Activated CD4-positive, alpha-beta memory T cell treated with anti-CD3 and anti-CD28 coated beads for 36 hours (primary cell): Measurements from ENCODE around the gene IFT88. TPM values are rescaled to one million over a fixed set of nuclear protein-coding genes. Genes with fewer than 3 reads are reported as not detected.
"Not testable (repeated sequence)": the region's sequence is repeated elsewhere in the genome, so short reads cannot be mapped to it uniquely, and the experiment has no call there.

Experiments used
- CTCF ChIA-PET: fragments of 350-600 bp; sonication (Branson Sonifier 250); formaldehyde crosslinking; loops from one replicate; lab custom pipeline; 2021; ENCODE audit warnings: antibody characterized with exemption, inconsistent platforms; lab: Charles Lee
- POLR2A ChIA-PET: fragments of 350-600 bp; sonication (Branson Sonifier 250); formaldehyde crosslinking; loops from one replicate; lab custom pipeline; 2021; ENCODE audit warnings: antibody characterized with exemption; lab: Charles Lee
- DNase-seq: peaks from one replicate; pipeline ENCODE4 v3.0.0-alpha.2; 2020
- H3K27ac Mint-ChIP-seq: one replicate; pipeline ENCODE4 v1.8.0; 2021; ENCODE audit warnings: mixed read lengths
- H3K27me3 Mint-ChIP-seq: one replicate; pipeline ENCODE4 v1.8.0; 2021; ENCODE audit warnings: mixed read lengths
- H3K36me3 Mint-ChIP-seq: one replicate; pipeline ENCODE4 v1.8.0; 2021; ENCODE audit warnings: mixed read lengths
- H3K4me1 Mint-ChIP-seq: one replicate; pipeline ENCODE4 v1.8.0; 2021; ENCODE audit warnings: low read depth, mixed read lengths
- H3K4me3 Mint-ChIP-seq: one replicate; pipeline ENCODE4 v1.8.0; 2021; ENCODE audit warnings: mild to moderate bottlenecking, mixed read lengths
- H3K9me3 Mint-ChIP-seq: one replicate; pipeline ENCODE4 v1.8.0; 2021; ENCODE audit warnings: mixed read lengths
- intact Hi-C: fragments of 100-400 bp; cut with micrococcal nuclease; formaldehyde crosslinking; loops from one replicate; pipeline ENCODE4 v1.15.1; 2023
- total RNA-seq, 2 experiments: library from RNA; stranded (reverse); gene quantifications; one replicate each; pipeline ENCODE4 v1.2.3, GENCODE V29; 2021

The IFT88 gene
- total RNA-seq, 2 experiments from 2014 or later, result 4.7 to 5.3 TPM

DNA sequence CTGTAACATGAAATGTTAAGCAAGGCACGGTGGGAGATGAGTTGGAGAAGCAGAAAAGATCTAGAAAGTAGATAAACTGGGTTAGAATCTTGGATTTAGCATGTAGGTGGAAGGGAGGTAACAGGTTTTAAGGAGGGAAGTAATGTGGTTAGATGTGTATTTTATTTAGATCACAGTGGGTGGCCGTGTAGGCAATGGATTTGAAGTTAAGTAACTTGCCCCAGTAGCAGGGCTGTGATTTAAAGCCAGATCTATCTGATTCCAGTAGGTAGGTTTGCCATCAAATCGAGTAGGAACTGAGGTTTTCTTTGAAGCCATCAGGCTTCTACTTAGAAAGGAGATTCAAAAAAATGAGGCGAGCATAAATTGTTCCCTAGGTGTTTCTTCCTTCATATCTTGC lies 86.0 kb downstream of the IFT88 start:
- H3K36me3 Mint-ChIP-seq, result peaks cover 3% of the 10 kb centered on the region
- ChIA-PET POLR2A (no interaction called here), CTCF (interaction anchor here (0.7 kb wide), 1 partner anchor 977 kb away, joined by 3 read pairs; no protein-coding TSS in a partner anchor)
- intact Hi-C loops, result no loop called here
- no peak for DNase-seq
- no peaks in the 10 kb centered on the region for H3K4me1 Mint-ChIP-seq
- H3K27ac Mint-ChIP-seq, result no peak overlapping the region
- no peaks in the 10 kb centered on the region for H3K9me3 Mint-ChIP-seq
- no peak overlapping the region for H3K4me3 Mint-ChIP-seq
- no peaks in the 10 kb centered on the region for H3K27me3 Mint-ChIP-seq

DNA sequence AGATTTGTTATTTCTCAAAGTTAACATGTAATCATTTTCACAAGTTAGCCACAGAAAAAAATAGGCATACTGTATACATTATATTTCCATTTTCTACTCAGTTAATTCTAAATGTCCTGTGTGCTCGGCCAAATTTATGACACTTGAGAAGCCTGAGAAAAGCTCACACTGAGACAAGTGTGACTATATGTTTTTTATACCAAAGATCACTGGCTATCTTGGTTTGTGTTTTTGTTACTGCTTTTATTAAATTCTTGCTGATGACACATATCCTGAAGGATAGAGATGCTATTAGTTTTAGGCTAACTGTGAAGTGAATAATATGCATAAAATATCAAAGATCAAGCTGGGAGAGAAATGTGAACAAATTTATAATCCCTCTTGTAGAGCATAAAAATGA lies 87.2 kb downstream of the IFT88 start:
- intact Hi-C loops, result no loop called here
- ChIA-PET POLR2A (no interaction called here), CTCF (no interaction called here)

DNA sequence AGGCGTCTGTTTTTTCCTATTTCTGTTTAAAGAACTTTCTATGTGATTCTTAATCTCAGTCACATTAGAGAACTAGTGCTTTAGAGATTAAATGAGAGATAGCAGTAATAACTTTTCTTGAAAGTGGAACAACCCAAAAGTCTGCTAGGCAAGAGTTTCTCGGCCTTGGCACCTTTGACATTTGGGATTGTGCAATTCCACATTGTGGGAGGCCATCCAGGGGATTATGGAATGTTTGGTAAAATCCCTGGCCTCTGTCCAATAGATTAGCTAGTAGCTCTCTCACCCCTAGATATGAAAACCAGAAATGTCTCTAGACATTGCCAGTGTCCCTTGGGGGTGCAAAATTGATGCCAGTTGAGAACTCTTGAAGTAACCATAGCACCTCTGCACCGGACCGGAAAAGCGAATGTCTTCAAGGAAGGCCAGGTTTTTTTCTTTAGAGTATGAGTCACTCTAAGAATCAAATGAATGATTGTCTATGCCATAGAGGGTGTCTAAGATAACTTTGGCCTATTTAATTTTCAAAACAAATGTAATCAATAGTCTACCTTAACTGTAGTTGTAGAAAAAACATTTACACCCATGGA lies 91.6 kb downstream of the IFT88 start:
- H3K27ac Mint-ChIP-seq, result no peak overlapping the region
- POLR2A ChIA-PET, result no interaction called here
- CTCF ChIA-PET, result no interaction called here
- peaks cover 6% of the 10 kb centered on the region for H3K36me3 Mint-ChIP-seq
- intact Hi-C loops, result no loop called here
- H3K4me3 Mint-ChIP-seq, result no peak overlapping the region
- H3K4me1 Mint-ChIP-seq, result no peaks in the 10 kb centered on the region
- no peak for DNase-seq
- no peaks in the 10 kb centered on the region for H3K9me3 Mint-ChIP-seq
- H3K27me3 Mint-ChIP-seq, result no peaks in the 10 kb centered on the region

More for the DNA sequence above, 87.2 kb downstream of the IFT88 start:
- no peak overlapping the region for H3K27ac Mint-ChIP-seq
- H3K4me1 Mint-ChIP-seq, result no peaks in the 10 kb centered on the region
- no peaks in the 10 kb centered on the region for H3K9me3 Mint-ChIP-seq
- no peak for DNase-seq
- H3K4me3 Mint-ChIP-seq, result no peak overlapping the region
- H3K36me3 Mint-ChIP-seq, result peaks cover 6% of the 10 kb centered on the region
- H3K27me3 Mint-ChIP-seq, result no peaks in the 10 kb centered on the region

DNA sequence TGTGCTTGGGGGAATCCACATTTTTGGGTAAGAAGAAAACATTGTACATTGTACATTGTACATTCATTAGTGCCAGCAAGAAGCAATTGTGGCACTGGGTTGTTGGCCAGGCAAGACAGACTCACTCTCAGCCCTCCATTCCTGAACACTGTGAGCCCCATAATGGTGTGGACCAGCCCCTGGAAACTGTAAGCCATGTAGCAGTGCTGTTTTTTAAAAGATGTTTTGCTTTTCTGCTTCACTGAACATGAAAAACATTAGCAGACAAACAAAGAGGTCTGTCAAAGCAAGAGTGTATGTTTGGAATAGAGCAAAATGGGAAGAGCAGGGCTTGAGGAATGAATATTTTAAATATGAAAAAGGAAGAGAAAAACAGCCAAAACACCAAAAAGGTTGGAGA lies 97.4 kb downstream of the IFT88 start:
- H3K4me1 Mint-ChIP-seq, result no peaks in the 10 kb centered on the region
- DNase-seq, result no peak
- ChIA-PET POLR2A (no interaction called here), CTCF (interaction anchor here (0.9 kb wide), 1 partner anchor 164 kb away, joined by 3 read pairs; no protein-coding TSS in a partner anchor)
- no peaks in the 10 kb centered on the region for H3K9me3 Mint-ChIP-seq
- intact Hi-C loops, result no loop called here
- H3K4me3 Mint-ChIP-seq, result no peak overlapping the region
- H3K27me3 Mint-ChIP-seq, result no peaks in the 10 kb centered on the region
- no peak overlapping the region for H3K27ac Mint-ChIP-seq
- H3K36me3 Mint-ChIP-seq, result peaks cover 3% of the 10 kb centered on the region

DNA sequence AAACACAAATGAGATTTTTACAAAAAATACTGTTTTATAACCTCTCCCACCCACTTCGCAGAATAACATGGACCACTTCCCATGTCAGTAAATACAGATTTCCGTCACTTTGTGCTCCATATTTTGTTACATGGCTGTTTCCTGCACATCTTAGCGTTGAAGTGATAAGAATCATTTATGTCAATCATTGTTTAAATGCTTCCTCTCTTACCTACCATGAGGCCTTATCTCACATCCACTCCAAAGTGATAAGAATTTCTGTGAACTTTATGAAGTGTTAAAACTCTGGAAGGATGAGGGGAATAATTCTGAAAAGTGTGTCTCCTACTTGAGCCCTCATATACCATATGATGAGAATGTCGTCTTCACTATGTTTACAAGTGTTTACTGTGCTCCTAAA lies 100.0 kb downstream of the IFT88 start:
- H3K4me1 Mint-ChIP-seq, result no peaks in the 10 kb centered on the region
- CTCF ChIA-PET, result no interaction called here

DNA sequence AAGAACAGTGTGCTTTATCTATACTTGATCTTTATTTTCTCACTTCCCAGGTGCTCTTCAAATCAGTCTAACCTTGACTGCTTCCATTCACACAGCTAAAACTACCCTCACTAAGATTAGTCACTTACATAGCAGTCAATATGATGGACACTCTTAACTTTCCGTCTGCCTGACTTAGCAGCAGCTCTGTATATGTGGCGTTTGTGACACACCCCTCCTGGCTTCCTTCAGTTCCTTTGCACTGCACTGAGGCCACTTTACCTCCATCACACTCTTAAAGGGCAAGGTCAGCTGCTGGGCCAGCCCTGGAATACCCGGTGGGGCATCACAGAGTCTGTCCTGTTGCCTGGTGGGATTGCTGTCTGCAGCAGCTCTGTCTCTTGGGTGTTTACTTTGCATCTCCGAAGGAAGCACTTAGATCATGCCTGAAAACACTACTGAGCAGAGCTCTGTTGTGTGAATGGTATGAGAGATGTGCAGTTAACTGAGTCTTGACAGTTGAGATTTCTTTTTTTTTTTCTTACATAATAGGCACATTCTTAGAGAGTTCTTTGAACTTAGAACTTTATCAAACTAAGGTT lies 101.0 kb downstream of the IFT88 start:
- H3K36me3 Mint-ChIP-seq, result peaks cover 3% of the 10 kb centered on the region
- H3K27ac Mint-ChIP-seq, result no peak overlapping the region
- intact Hi-C loops, result no loop called here
- no peaks in the 10 kb centered on the region for H3K9me3 Mint-ChIP-seq
- H3K27me3 Mint-ChIP-seq, result no peaks in the 10 kb centered on the region
- ChIA-PET CTCF (interaction anchor here (0.6 kb wide), 1 partner anchor 412 kb away, joined by 3 read pairs; no protein-coding TSS in a partner anchor), POLR2A (no interaction called here)
- H3K4me1 Mint-ChIP-seq, result no peaks in the 10 kb centered on the region
- no peak for DNase-seq
- H3K4me3 Mint-ChIP-seq, result no peak overlapping the region

More for the DNA sequence above, 100.0 kb downstream of the IFT88 start:
- no peak for DNase-seq
- Mint-ChIP-seq H3K27ac (no peak overlapping the region), H3K36me3 (peaks cover 3% of the 10 kb centered on the region), H3K9me3 (no peaks in the 10 kb centered on the region), H3K27me3 (no peaks in the 10 kb centered on the region), H3K4me3 (no peak overlapping the region)
- POLR2A ChIA-PET, result no interaction called here
- intact Hi-C loops, result no loop called here

DNA sequence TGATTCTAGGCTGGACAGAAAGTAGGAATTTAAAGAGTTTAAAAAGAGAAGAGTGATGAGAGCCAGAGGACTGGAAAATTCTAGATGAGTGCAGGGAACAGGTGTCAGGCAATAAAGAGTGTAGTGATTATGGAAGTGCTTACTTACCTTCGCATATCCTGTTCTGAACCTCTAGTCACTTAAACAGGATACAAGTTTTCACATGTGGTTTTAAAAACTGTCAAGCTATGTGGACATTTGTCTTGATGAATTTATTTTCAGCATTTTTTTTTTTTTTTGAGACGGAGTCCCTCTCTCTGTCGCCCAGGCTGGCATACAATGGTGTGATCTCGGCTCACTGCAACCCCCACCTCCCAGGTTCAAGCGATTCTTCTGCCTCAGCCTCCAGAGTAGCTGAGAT lies 102.2 kb downstream of the IFT88 start:
- Mint-ChIP-seq H3K27ac (no peak overlapping the region), H3K36me3 (peaks cover 5% of the 10 kb centered on the region), H3K4me3 (no peak overlapping the region), H3K4me1 (no peaks in the 10 kb centered on the region), H3K27me3 (no peaks in the 10 kb centered on the region), H3K9me3 (no peaks in the 10 kb centered on the region)
- ChIA-PET POLR2A (no interaction called here), CTCF (no interaction called here)
- DNase-seq, result no peak
- intact Hi-C loops, result no loop called here

DNA sequence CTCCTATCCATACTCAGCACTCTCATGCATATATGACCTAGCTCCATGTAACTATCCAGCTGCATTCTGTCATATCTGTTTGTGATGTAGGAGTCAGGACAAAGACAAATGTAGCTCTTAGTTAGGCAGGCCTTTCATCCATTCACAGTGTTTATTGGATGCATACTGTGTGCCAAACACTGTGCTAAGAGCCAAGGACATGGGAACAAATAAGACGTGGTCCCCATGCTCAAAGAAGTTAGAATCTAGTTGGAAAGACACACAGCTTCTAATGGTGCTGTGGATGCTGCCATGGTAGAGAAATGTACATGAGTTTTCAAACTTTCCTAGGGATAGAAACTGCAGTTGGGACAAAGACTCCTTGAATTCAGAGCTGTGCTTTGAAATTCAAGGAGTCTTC lies 104.8 kb downstream of the IFT88 start:
- no peaks in the 10 kb centered on the region for H3K9me3 Mint-ChIP-seq
- DNase-seq, result no peak
- H3K4me3 Mint-ChIP-seq, result no peak overlapping the region
- intact Hi-C loops, result no loop called here
- peaks cover 1% of the 10 kb centered on the region for H3K36me3 Mint-ChIP-seq
- H3K27ac Mint-ChIP-seq, result no peak overlapping the region
- ChIA-PET POLR2A (no interaction called here), CTCF (no interaction called here)
- no peaks in the 10 kb centered on the region for H3K4me1 Mint-ChIP-seq
- no peaks in the 10 kb centered on the region for H3K27me3 Mint-ChIP-seq

DNA sequence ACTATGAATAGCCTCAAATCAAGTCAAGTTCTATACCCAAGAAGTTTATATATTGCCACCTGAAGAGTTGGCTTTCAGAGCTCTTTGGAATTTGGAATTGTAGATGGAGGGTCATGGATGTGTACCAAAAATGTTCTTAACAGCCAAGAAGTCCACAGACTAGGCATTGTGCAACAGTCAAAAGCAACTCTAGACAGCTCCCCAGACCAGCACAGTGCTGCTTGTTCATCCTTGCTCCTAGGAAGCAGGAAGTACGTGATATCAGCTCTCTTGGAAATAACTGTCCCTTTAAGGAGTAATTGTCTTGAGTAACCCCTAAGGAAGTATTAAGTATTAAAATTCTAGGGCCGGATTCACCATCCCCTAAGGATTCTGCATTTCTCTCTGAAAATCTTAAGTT lies 105.8 kb downstream of the IFT88 start:
- H3K9me3 Mint-ChIP-seq, result no peaks in the 10 kb centered on the region
- H3K27me3 Mint-ChIP-seq, result no peaks in the 10 kb centered on the region
- CTCF ChIA-PET, result interaction anchor here (0.8 to 1.5 kb wide), 2 partner anchors 178 to 253 kb away, joined by 3 read pairs; no protein-coding TSS in a partner anchor
- no peaks in the 10 kb centered on the region for H3K4me1 Mint-ChIP-seq
- POLR2A ChIA-PET, result interaction anchor here (0.6 kb wide), 1 partner anchor 362 kb away, joined by 3 read pairs; no protein-coding TSS in a partner anchor
- no peak overlapping the region for H3K4me3 Mint-ChIP-seq
- intact Hi-C loops, result no loop called here
- H3K27ac Mint-ChIP-seq, result no peak overlapping the region
- DNase-seq, result no peak
- H3K36me3 Mint-ChIP-seq, result peaks cover 1% of the 10 kb centered on the region

DNA sequence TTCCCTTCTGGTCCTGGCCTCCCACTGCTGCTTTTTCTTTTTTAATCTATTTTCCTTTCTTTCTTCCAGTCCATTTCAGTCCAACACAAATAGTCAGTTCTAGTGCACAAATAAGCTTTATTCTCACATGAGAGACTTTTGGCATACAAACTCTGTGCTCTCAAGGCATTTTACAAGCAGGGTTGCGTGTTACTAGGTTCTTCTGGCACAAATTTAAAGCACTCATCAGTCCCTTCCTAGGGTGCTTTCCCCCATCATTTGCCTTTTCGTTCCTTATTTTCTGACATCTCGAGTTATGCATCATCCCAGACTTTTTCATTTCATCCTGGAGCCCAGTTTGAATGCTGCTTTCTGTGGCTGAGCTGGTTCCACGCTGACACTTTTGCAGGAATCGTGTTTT lies 106.8 kb downstream of the IFT88 start:
- no peaks in the 10 kb centered on the region for H3K9me3 Mint-ChIP-seq
- intact Hi-C loops, result no loop called here
- ChIA-PET POLR2A (interaction anchor here (0.6 kb wide), 1 partner anchor 105 kb away, joined by 5 read pairs; no protein-coding TSS in a partner anchor), CTCF (interaction anchor here (1.5 kb wide), 1 partner anchor 179 kb away, joined by 3 read pairs; no protein-coding TSS in a partner anchor)
- peaks cover 1% of the 10 kb centered on the region for H3K36me3 Mint-ChIP-seq
- no peak overlapping the region for H3K4me3 Mint-ChIP-seq
- no peak for DNase-seq
- no peaks in the 10 kb centered on the region for H3K4me1 Mint-ChIP-seq
- no peak overlapping the region for H3K27ac Mint-ChIP-seq
- no peaks in the 10 kb centered on the region for H3K27me3 Mint-ChIP-seq

DNA sequence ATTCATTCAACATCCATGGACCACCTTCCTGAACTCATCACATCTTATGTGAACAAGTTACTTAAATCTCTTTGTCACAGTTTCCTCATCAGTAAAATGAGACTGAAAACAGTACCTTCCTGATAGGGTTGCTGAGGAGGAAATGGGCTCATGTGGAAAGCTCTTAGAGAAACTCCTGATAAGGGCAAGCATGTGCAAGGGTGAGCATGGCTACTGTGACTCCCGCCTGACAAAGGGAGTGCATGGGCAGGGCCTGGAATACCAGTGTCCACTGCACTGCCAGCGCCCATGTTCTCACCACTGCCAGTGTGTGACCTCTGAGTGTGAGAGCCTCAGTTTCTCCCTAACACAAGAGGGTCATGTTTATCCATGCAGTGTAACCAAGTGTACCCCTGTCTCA lies 109.3 kb downstream of the IFT88 start:
- Mint-ChIP-seq H3K4me3 (no peak overlapping the region), H3K27me3 (no peaks in the 10 kb centered on the region), H3K36me3 (peaks cover 1% of the 10 kb centered on the region), H3K4me1 (no peaks in the 10 kb centered on the region), H3K27ac (no peak overlapping the region), H3K9me3 (no peaks in the 10 kb centered on the region)
- intact Hi-C loops, result no loop called here
- no peak for DNase-seq
- POLR2A ChIA-PET, result no interaction called here
- CTCF ChIA-PET, result no interaction called here

DNA sequence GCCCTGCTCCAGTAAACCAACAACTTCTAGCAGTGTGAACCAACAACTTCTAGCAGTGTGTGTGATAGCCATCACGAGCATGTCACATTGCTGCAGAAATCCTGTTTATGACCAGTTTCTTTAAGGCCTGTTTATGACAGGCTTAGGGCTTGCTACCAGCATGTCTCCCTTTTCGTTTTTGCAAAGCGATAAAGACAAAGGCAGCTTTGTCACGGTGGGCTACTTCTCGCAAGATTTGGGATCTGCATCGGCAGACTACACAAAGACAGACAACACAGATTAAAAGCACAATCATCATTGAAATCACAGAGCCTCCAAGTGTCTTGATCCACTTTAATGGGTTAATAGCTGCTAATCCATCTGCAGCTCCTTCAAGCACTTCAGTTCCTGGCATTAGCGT lies 111.6 kb downstream of the IFT88 start:
- H3K9me3 Mint-ChIP-seq, H3K27ac Mint-ChIP-seq, H3K36me3 Mint-ChIP-seq, CTCF ChIA-PET, POLR2A ChIA-PET, H3K4me3 Mint-ChIP-seq, H3K4me1 Mint-ChIP-seq, intact Hi-C loops, H3K27me3 Mint-ChIP-seq, DNase-seq: not testable (repeated sequence)

DNA sequence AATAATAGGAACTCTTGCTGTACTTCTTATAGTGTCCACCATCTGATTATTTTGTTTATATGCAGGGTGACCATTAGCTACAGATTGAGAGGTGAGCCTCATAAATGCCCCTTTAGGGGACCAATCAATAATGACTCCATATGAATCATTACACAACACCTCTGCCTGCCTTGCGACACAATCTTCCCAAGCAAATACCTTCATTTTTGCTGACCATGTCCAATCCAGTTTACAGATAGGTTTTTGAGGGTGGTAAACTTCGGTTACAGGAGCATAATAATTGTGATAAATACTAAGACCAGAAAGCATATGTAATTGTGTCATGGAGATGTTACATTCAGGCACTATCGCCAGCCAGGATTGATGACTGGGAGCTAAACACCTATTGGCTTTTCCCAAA lies 112.9 kb downstream of the IFT88 start:
- intact Hi-C loops, result no loop called here
- H3K27ac Mint-ChIP-seq, result no peak overlapping the region
- no peaks in the 10 kb centered on the region for H3K36me3 Mint-ChIP-seq
- no peaks in the 10 kb centered on the region for H3K9me3 Mint-ChIP-seq
- no peaks in the 10 kb centered on the region for H3K27me3 Mint-ChIP-seq
- no peaks in the 10 kb centered on the region for H3K4me1 Mint-ChIP-seq
- H3K4me3 Mint-ChIP-seq, result no peak overlapping the region
- no peak for DNase-seq
- ChIA-PET CTCF (no interaction called here), POLR2A (no interaction called here)
